CD14-positive monocyte (primary cell): Measurements from ENCODE around the gene HMGCS2. TPM values are rescaled to one million over a fixed set of nuclear protein-coding genes. Genes with fewer than 3 reads are reported as not detected.
"Not testable (repeated sequence)": the region's sequence is repeated elsewhere in the genome, so short reads cannot be mapped to it uniquely, and the experiment has no call there.

Experiments used
- DNase-seq, 3 donors: peaks; one replicate each; pipeline ENCODE4 v3.0.0-alpha.2; 2011 to 2022
- H2AFZ ChIP-seq: 2 replicates; pipeline ENCODE4 v1.6.0; 2012; ENCODE audit warnings: mild to moderate bottlenecking, low read depth, low read length, inconsistent platforms; ENCODE audit not compliant: insufficient read depth, poor library complexity, severe bottlenecking
- H3K27ac ChIP-seq, 2 donors: 1 replicate in 1 of 2; 2 replicates in 1 of 2; pipeline ENCODE4 v1.5.1; 2012 to 2013; ENCODE audit warnings: low read length in 2 of 2, control low read depth in 1 of 2, inconsistent platforms in 1 of 2, low read depth in 1 of 2, mild to moderate bottlenecking in 1 of 2
- H3K27me3 ChIP-seq, 2 donors: one replicate each; pipeline versions ENCODE4 v1.6.0 to v1.6.1; 2011 to 2013; ENCODE audit warnings: low read length in 2 of 2; ENCODE audit not compliant: control insufficient read depth in 2 of 2, insufficient read depth in 2 of 2
- H3K36me3 ChIP-seq, 2 donors: replicated peaks in 1 of 2; 1 replicate in 1 of 2; 2 replicates in 1 of 2; pipeline versions ENCODE4 v1.5.1 to v1.6.1; 2012 to 2013; ENCODE audit warnings: low read length in 2 of 2, control low read depth in 1 of 2, inconsistent platforms in 1 of 2, mild to moderate bottlenecking in 1 of 2; ENCODE audit not compliant: insufficient read depth in 2 of 2, control insufficient read depth in 1 of 2
- H3K4me1 ChIP-seq, 2 donors: 1 replicate in 1 of 2; 2 replicates in 1 of 2; pipeline versions ENCODE4 v1.5.1 to v1.6.1; 2012 to 2013; ENCODE audit warnings: low read length in 2 of 2, control low read depth in 1 of 2, inconsistent platforms in 1 of 2, mild to moderate bottlenecking in 1 of 2, moderate library complexity in 1 of 2; ENCODE audit not compliant: insufficient read depth in 2 of 2, control insufficient read depth in 1 of 2
- H3K4me2 ChIP-seq: replicated peaks from 2 replicates; pipeline ENCODE3; 2012; ENCODE audit warnings: low read length, moderate library complexity, mild to moderate bottlenecking; ENCODE audit not compliant: poor library complexity, severe bottlenecking; ENCODE audit errors: extremely low read depth
- H3K4me3 ChIP-seq, 3 experiments: fragments of 200-600 bp in 1 of 3; sonication (generic) in 1 of 3; replicated peaks in 1 of 3; 1 replicate in 2 of 3; 2 replicates in 1 of 3; pipeline ENCODE4 v1.5.1; 2011 to 2013; ENCODE audit warnings: low read length in 3 of 3, mild to moderate bottlenecking in 3 of 3, control low read depth in 2 of 3, low read depth in 2 of 3, inconsistent platforms in 1 of 3, moderate library complexity in 1 of 3
- H3K79me2 ChIP-seq: 2 replicates; pipeline ENCODE4 v1.6.0; 2012; ENCODE audit warnings: mild to moderate bottlenecking, control low read depth, inconsistent platforms, low read length, moderate library complexity; ENCODE audit not compliant: insufficient read depth
- H3K9ac ChIP-seq: 2 replicates; pipeline ENCODE4 v1.6.0; 2017; ENCODE audit warnings: low read length, mild to moderate bottlenecking; ENCODE audit not compliant: insufficient read depth, poor library complexity, severe bottlenecking
- H3K9me3 ChIP-seq, 2 donors: replicated peaks in 1 of 2; 1 replicate in 1 of 2; 2 replicates in 1 of 2; pipeline versions ENCODE4 v1.5.1 to v1.6.1; 2012 to 2013; ENCODE audit warnings: low read length in 2 of 2, control low read depth in 1 of 2; ENCODE audit not compliant: control insufficient read depth in 1 of 2, insufficient read depth in 1 of 2
- H4K20me1 ChIP-seq: 2 replicates; pipeline ENCODE4 v1.6.0; 2012; ENCODE audit warnings: mild to moderate bottlenecking, low read length, control low read depth, moderate library complexity; ENCODE audit not compliant: insufficient read depth
- H3K27ac Mint-ChIP-seq, 7 donors: one replicate each; pipeline ENCODE4 v1.8.0; 2020; ENCODE audit warnings: mild to moderate bottlenecking in 7 of 7, mixed read lengths in 7 of 7, moderate library complexity in 6 of 7, inconsistent platforms in 2 of 7
- H3K27me3 Mint-ChIP-seq, 3 donors: one replicate each; pipeline ENCODE4 v1.8.0; 2021 to 2022; ENCODE audit warnings: low read depth in 3 of 3, mild to moderate bottlenecking in 3 of 3, mixed read lengths in 3 of 3, moderate library complexity in 3 of 3, inconsistent platforms in 1 of 3
- H3K36me3 Mint-ChIP-seq, 2 donors: one replicate each; pipeline ENCODE4 v1.8.0; 2020; ENCODE audit warnings: mixed read lengths in 2 of 2, inconsistent platforms in 1 of 2, mild to moderate bottlenecking in 1 of 2
- H3K4me1 Mint-ChIP-seq: one replicate; pipeline ENCODE4 v1.8.0; 2020; ENCODE audit warnings: mild to moderate bottlenecking, mixed read lengths
- H3K4me3 Mint-ChIP-seq, 2 donors: one replicate each; pipeline ENCODE4 v1.8.0; 2020; ENCODE audit warnings: mild to moderate bottlenecking in 2 of 2, mixed read lengths in 2 of 2, moderate library complexity in 1 of 2
- H3K9me3 Mint-ChIP-seq, 7 donors: one replicate each; pipeline ENCODE4 v1.8.0; 2020 to 2022; ENCODE audit warnings: mixed read lengths in 7 of 7, mild to moderate bottlenecking in 6 of 7, moderate library complexity in 6 of 7, inconsistent platforms in 2 of 7
- CTCF ChIP-seq: fragments of 200-600 bp; IDR thresholded peaks from one replicate; pipeline ENCODE4 v1.8.0; 2022; ENCODE audit warnings: antibody characterized with exemption, mild to moderate bottlenecking
- WGBS: methylation state at CpG from one replicate; pipeline ENCODE4 v1.1.5; 2013; ENCODE audit warnings: missing lambda C conversion rate; ENCODE audit not compliant: insufficient coverage; 5-methylcytosine and 5-hydroxymethylcytosine counted together
- intact Hi-C, 2 donors: fragments of 100-400 bp; cut with micrococcal nuclease; formaldehyde crosslinking; loops; one replicate each; pipeline versions ENCODE4 v1.15.0 to v1.15.1; 2023
- polyA plus RNA-seq, 3 donors: library from polyadenylated mRNA; depleted of rRNA in 1 of 3; unstranded in 2 of 3; stranded (reverse) in 1 of 3; fragments of 300-500 nt in 2 of 3; fragments of >200 nt in 1 of 3; fragmentation: Illumina TruSeq in 2 of 3; gene quantifications; 1 replicate in 2 of 3; 2 replicates in 1 of 3; pipeline ENCODE4 v1.2.3, GENCODE V29; 2012 to 2021

The HMGCS2 gene
- polyA plus RNA-seq, 3 donors, result not detected

GRCh38 chr1:119706599-119706998 lies 62.1 kb downstream of the HMGCS2 start:
- H3K27ac ChIP-seq, intact Hi-C loops, DNase-seq, H3K27me3 ChIP-seq, H3K9me3 ChIP-seq, H3K9ac ChIP-seq, H3K4me1 ChIP-seq, H3K36me3 ChIP-seq, H3K79me2 ChIP-seq, H3K4me2 ChIP-seq, H3K27ac Mint-ChIP-seq, H3K4me3 Mint-ChIP-seq, H3K4me3 ChIP-seq, H3K27me3 Mint-ChIP-seq, H4K20me1 ChIP-seq, H2AFZ ChIP-seq, H3K36me3 Mint-ChIP-seq: not testable (repeated sequence)
- no CpG with 5 or more reads among the region's 6 CpGs for WGBS
- peaks cover 22% of the 10 kb centered on the region for H3K4me1 Mint-ChIP-seq
- H3K9me3 Mint-ChIP-seq, result peaks cover 8 to 15% (median 12%) of the 10 kb centered on the region in 7 donors

GRCh38 chr1:119703666-119704450 lies 64.8 kb downstream of the HMGCS2 start:
- peaks cover 9% of the 10 kb centered on the region for H3K4me1 Mint-ChIP-seq
- no peaks in the 10 kb centered on the region for H3K79me2 ChIP-seq
- H3K4me1 ChIP-seq, result no peaks in the 10 kb centered on the region
- H3K9ac ChIP-seq, result no peak overlapping the region
- intact Hi-C loops, result no loop called here
- no peak overlapping the region for H3K4me2 ChIP-seq
- H3K27ac ChIP-seq, result no peak overlapping the region
- H3K4me3 ChIP-seq, result no peak overlapping the region
- no peak overlapping the region for H3K27ac Mint-ChIP-seq
- peaks cover 0 to 2% of the 10 kb centered on the region in 2 donors for H3K36me3 Mint-ChIP-seq
- no peaks in the 10 kb centered on the region for H3K36me3 ChIP-seq
- H3K9me3 ChIP-seq, result peaks cover 9 to 24% of the 10 kb centered on the region in 2 donors
- no peak overlapping the region for H2AFZ ChIP-seq
- peaks cover 22 to 29% (median 25%) of the 10 kb centered on the region in 7 donors for H3K9me3 Mint-ChIP-seq
- no peak for TF ChIP-seq CTCF
- no peak overlapping the region for H3K4me3 Mint-ChIP-seq
- WGBS, result no CpG with 5 or more reads among the region's 6 CpGs
- peaks cover 0 to 5% (median 4%) of the 10 kb centered on the region in 3 donors for H3K27me3 Mint-ChIP-seq
- no peak for DNase-seq
- H4K20me1 ChIP-seq, result no peaks in the 10 kb centered on the region
- no peaks in the 10 kb centered on the region for H3K27me3 ChIP-seq
